ENCODE data around the gene SNX25.

DNA sequence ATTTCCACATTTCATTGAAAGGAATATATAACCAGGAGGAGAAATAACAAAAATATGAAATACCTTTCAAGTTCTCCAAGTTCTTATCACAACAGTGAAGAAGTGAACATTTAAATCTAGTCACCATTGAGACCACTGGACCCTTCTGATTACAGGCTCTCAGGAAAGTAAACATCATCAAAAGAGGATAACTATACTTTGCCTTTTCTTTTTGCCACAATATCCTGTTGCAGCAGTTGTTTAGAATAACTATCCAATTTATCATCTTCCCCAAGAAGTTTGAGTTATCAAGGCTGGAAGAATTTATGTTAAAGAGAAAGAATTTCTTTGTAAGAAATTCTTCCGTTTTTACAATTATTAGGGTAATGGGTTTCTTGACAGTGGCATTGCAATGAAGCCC lies 182.8 kb downstream of the SNX25 start:
- TF ChIP-seq SMAD1 (CRISPR knock-in tag; IDR thresholded peaks at IDR 0.05; ENCODE audit: borderline replicate concordance, low read depth) = no peak
- TF ChIP-seq KAT7 (CRISPR knock-in tag; IDR thresholded peaks at IDR 0.05; ENCODE audit: borderline replicate concordance) = no peak
